Psoas muscle (tissue), 8 donors: ENCODE results near the gene HK1. TPM values are rescaled to one million over a fixed set of nuclear protein-coding genes. Genes with fewer than 3 reads are reported as not detected.
"Not testable (repeated sequence)": the region's sequence is repeated elsewhere in the genome, so short reads cannot be mapped to it uniquely, and the experiment has no call there.

ENCODE experiments used
- ATAC-seq, 4 donors: fragments of 200-7000 bp; cut with Tn5 transposase; one replicate each; pipeline ENCODE4 v1.9.1; 2020; ENCODE audit warnings: moderate library complexity in 3 of 4, mild to moderate bottlenecking in 2 of 4
- DNase-seq, 2 donors: peaks; one replicate each; pipeline ENCODE4 v3.0.0-alpha.2; 2020
- H3K27ac ChIP-seq: fragments of 200-600 bp; one replicate; pipeline ENCODE4 v1.8.0; 2022
- H3K27me3 ChIP-seq, 3 donors: fragments of 200-600 bp in 1 of 3; one replicate each; pipeline versions ENCODE4 v1.6.1 to v1.8.0; 2013 to 2022; ENCODE audit warnings: low read length in 2 of 3, mild to moderate bottlenecking in 2 of 3, moderate library complexity in 1 of 3; ENCODE audit not compliant: insufficient read depth in 3 of 3
- H3K36me3 ChIP-seq, 2 donors: fragments of 200-600 bp in 1 of 2; one replicate each; pipeline versions ENCODE4 v1.6.1 to v1.8.0; 2013 to 2022; ENCODE audit warnings: low read depth in 1 of 2, mild to moderate bottlenecking in 1 of 2, moderate library complexity in 1 of 2; ENCODE audit not compliant: insufficient read depth in 1 of 2
- H3K4me1 ChIP-seq: fragments of 200-600 bp; one replicate; pipeline ENCODE4 v1.8.0; 2022
- H3K4me3 ChIP-seq: fragments of 200-600 bp; one replicate; pipeline ENCODE4 v1.8.0; 2022; ENCODE audit warnings: mild to moderate bottlenecking
- H3K9me3 ChIP-seq: fragments of 200-600 bp; one replicate; pipeline ENCODE4 v1.8.0; 2022
- CTCF ChIP-seq: fragments of 200-600 bp; IDR thresholded peaks from one replicate; pipeline ENCODE4 v1.8.0; 2022; ENCODE audit warnings: antibody characterized with exemption
- WGBS, 3 donors: extraction: QIAGEN DNeasy Blood & Tissue Kit; methylation state at CpG; one replicate each; pipeline versions ENCODE4 v1.1.6 to v1.1.7; 2013; 5-methylcytosine and 5-hydroxymethylcytosine counted together
- intact Hi-C, 2 donors: fragments of 100-400 bp; cut with DNase I; formaldehyde crosslinking; loops; one replicate each; pipeline versions ENCODE4 v1.11.0 to v1.14.2; 2022
- polyA plus RNA-seq, 3 donors: library from polyadenylated mRNA; stranded (reverse); fragments of 200-250 nt; gene quantifications; one replicate each; pipeline ENCODE4 v1.2.3, GENCODE V29; 2013
- total RNA-seq, 4 donors: library from RNA; stranded (reverse); fragmentation: NEBNext Ultra II Directional in 2 of 4; extraction: Animal tissue kit (Norgen Biotek cat#: 25700) in 2 of 4; gene quantifications; one replicate each; pipeline versions ENCODE4 v1.2.1 to v1.2.4, GENCODE V29; 2021 to 2023
- donor health status: healthy with polysubstance abuse.
- donor health status: DM: no; HTN: no; CAD: no; lungs with moderate emphysema.
- donor health status: Bipolar disorder and iron deficiency.
- donor health status: healthy.
- donor health status: DM: yes; HTN: yes; CAD: no.
- donor health status: DM: no; HTN: no; CAD: no.
- donor health status: DM: no; HTN: no; CAD: no.
- donor health status: DM: yes; HTN: yes; CAD: no.

Gene HK1
- total and polyA plus RNA-seq, 7 donors = 134 to 336 (median 254) TPM

GRCh38 chr10:69306421-69306820 lies 28.1 kb downstream of the HK1 start:
- H3K36me3 ChIP-seq = no peaks in the 10 kb centered on the region
- 94 to 95% (median 95%) methylated on average over 2 of the region's 2 CpGs for WGBS, 3 donors

GRCh38 chr10:69307434-69307833 lies 29.1 kb downstream of the HK1 start:
- Histone ChIP-seq H3K27ac (no peak overlapping the region), H3K4me3 (no peak overlapping the region), H3K27me3 (no peaks in the 10 kb centered on the region), H3K36me3 (no peaks in the 10 kb centered on the region), H3K9me3 (no peaks in the 10 kb centered on the region), H3K4me1 (no peaks in the 10 kb centered on the region)
- intact Hi-C loops = no loop called here
- no peak for ATAC-seq
- WGBS, 3 donors = 84 to 86% (median 85%) methylated on average over 4 of the region's 4 CpGs
- DNase-seq = no peak
- TF ChIP-seq CTCF = no peak

More at GRCh38 chr10:69306421-69306820, 28.1 kb downstream of the HK1 start:
- H3K4me1 ChIP-seq = no peaks in the 10 kb centered on the region
- ATAC-seq (no peak), DNase-seq (no peak)
- no peak for TF ChIP-seq CTCF
- intact Hi-C loops = no loop called here
- H3K27me3 ChIP-seq = no peaks in the 10 kb centered on the region
- H3K27ac ChIP-seq = no peak overlapping the region
- H3K4me3 ChIP-seq = no peak overlapping the region
- H3K9me3 ChIP-seq = no peaks in the 10 kb centered on the region

- ATAC-seq, H3K4me3 ChIP-seq, H3K36me3 ChIP-seq, intact Hi-C loops, H3K9me3 ChIP-seq, DNase-seq, H3K4me1 ChIP-seq, H3K27ac ChIP-seq, H3K27me3 ChIP-seq: not testable (repeated sequence)
- 94 to 96% (median 95%) methylated on average over 10 of the region's 10 CpGs for WGBS, 3 donors
Measured at GRCh38 chr10:69308304-69308703, 30.0 kb downstream of the HK1 start.

GRCh38 chr10:69311309-69311708 lies 33.0 kb downstream of the HK1 start:
- no peak overlapping the region for H3K27ac ChIP-seq
- DNase-seq = no peak
- intact Hi-C loops = no loop called here
- 54 to 68% (median 60%) methylated on average over 3 to 4 of the region's 4 CpGs for WGBS, 3 donors
- no peaks in the 10 kb centered on the region for H3K9me3 ChIP-seq
- TF ChIP-seq CTCF = no peak
- H3K4me3 ChIP-seq = no peak overlapping the region
- no peaks in the 10 kb centered on the region for H3K36me3 ChIP-seq
- H3K27me3 ChIP-seq = no peaks in the 10 kb centered on the region
- no peaks in the 10 kb centered on the region for H3K4me1 ChIP-seq
- no peak for ATAC-seq

GRCh38 chr10:69312528-69312927 lies 34.2 kb downstream of the HK1 start:
- Histone ChIP-seq H3K27me3 (no peaks in the 10 kb centered on the region), H3K4me3 (no peak overlapping the region), H3K9me3 (no peaks in the 10 kb centered on the region), H3K27ac (no peak overlapping the region), H3K36me3 (no peaks in the 10 kb centered on the region), H3K4me1 (no peaks in the 10 kb centered on the region)
- ATAC-seq (no peak), DNase-seq (no peak)
- WGBS, 3 donors = 71 to 75% (median 71%) methylated on average over 4 of the region's 4 CpGs
- no peak for TF ChIP-seq CTCF
- intact Hi-C loops = no loop called here
